Activated naive CD8-positive, alpha-beta T cell treated with anti-CD3 and anti-CD28 coated beads, Interleukin-2, amount 10 ng/mL, durations not matched to agents 7 days and 5 days (primary cell): Measurements from ENCODE around the gene DPH1. TPM values are rescaled to one million over a fixed set of nuclear protein-coding genes. Genes with fewer than 3 reads are reported as not detected.

Source experiments
- microRNA-seq: library from miRNA; unstranded; fragments of <30 nt; microRNA quantifications from one replicate; pipeline ENCODE4 v1.2.0, GENCODE V29; 2022
- total RNA-seq, 2 experiments: library from RNA; stranded (reverse); gene quantifications; one replicate each; pipeline ENCODE4 v1.2.3, GENCODE V29; 2021

The DPH1 gene
- total RNA-seq, 2 experiments from 2014 or later: 45.7 to 46.4 TPM

Small RNA genes lying within 50 kb of the gene (microRNA-seq; reads per million reads assigned to microRNA genes)
- gene MIR132 (1,077 reads per million, percentile 79 among the genes with 10 or more reads in this experiment), gene MIR212 (34.4 reads per million, percentile 39 among the genes with 10 or more reads in this experiment)

Other genes starting within 250 kb of the DPH1 start
- 10 to 100 TPM; 44.7 to 48.6 TPM for gene SMYD4, start 200.3 kb upstream of the DPH1 start, total RNA-seq
- 100 to 1,000 TPM; 245 to 252 TPM for gene RPA1, start 200.1 kb upstream of the DPH1 start, total RNA-seq
- gene RTN4RL1, start 4.8 kb upstream of the DPH1 start, total RNA-seq: under 1 TPM; 0.22 to 0.45 TPM
- 10 to 100 TPM; 32.0 to 35.5 TPM for gene OVCA2, start 11.9 kb downstream of the DPH1 start, total RNA-seq
- gene HIC1, start 24.9 kb downstream of the DPH1 start, total RNA-seq: 10 to 100 TPM; 62.1 to 64.3 TPM